IMR-90 (cell line): ENCODE measurements around the gene S1PR4. TPM values are rescaled to one million over a fixed set of nuclear protein-coding genes. Genes with fewer than 3 reads are reported as not detected.

Experiments
- ATAC-seq: fragments of 200-7000 bp; cut with Tn5 transposase; 2 replicates; pipeline ENCODE4 v1.9.1; 2020; ENCODE audit warnings: low read depth, mild to moderate bottlenecking, moderate library complexity
- BruUV-seq: library from RNA; stranded (reverse); fragments of 400-500 nt; replicated peaks from 2 replicates; lab custom pipeline; 2021; lab: Mats Ljungman, UMichigan
- CTCF ChIA-PET: fragments of 300-600 bp; formaldehyde crosslinking; extraction: SDS; loops from one replicate; lab custom pipeline; 2021; ENCODE audit warnings: antibody characterized with exemption; lab: Yijun Ruan, JAX
- POLR2A ChIA-PET: fragments of 300-600 bp; sonication (Branson Sonifier 250); formaldehyde crosslinking; loops from one replicate; lab custom pipeline; 2022; ENCODE audit warnings: antibody characterized with exemption; ENCODE audit not compliant: unreplicated experiment; lab: Charles Lee
- DNase-seq: peaks from one replicate; pipeline ENCODE4 v3.0.0; 2013
- H2AFZ ChIP-seq: replicated peaks from 2 replicates; pipeline ENCODE3; 2013; ENCODE audit warnings: low read length, mild to moderate bottlenecking; ENCODE audit not compliant: poor library complexity
- H2AK5ac ChIP-seq: 2 replicates; pipeline ENCODE4 v1.6.1; 2013; ENCODE audit warnings: low read depth, low read length, inconsistent platforms
- H2AK9ac ChIP-seq: replicated peaks from 2 replicates; pipeline ENCODE3; 2013; ENCODE audit warnings: mild to moderate bottlenecking, low read depth, low read length, moderate library complexity; ENCODE audit not compliant: poor library complexity
- H2BK120ac ChIP-seq: 2 replicates; pipeline ENCODE4 v1.6.1; 2013; ENCODE audit warnings: low read depth, low read length, inconsistent platforms
- H2BK15ac ChIP-seq: 3 replicates; pipeline ENCODE4 v1.6.1; 2013; ENCODE audit warnings: low read depth, low read length, inconsistent platforms
- H2BK20ac ChIP-seq: 2 replicates; pipeline ENCODE4 v1.6.1; 2013; ENCODE audit warnings: low read depth, mild to moderate bottlenecking, inconsistent platforms, low read length, moderate library complexity
- H2BK5ac ChIP-seq: 2 replicates; pipeline ENCODE4 v1.6.1; 2013; ENCODE audit warnings: mild to moderate bottlenecking, low read depth, low read length, inconsistent platforms; ENCODE audit not compliant: poor library complexity, severe bottlenecking
- H3K14ac ChIP-seq: replicated peaks from 2 replicates; pipeline ENCODE4 v1.6.1; 2013; ENCODE audit warnings: low read depth, low read length, inconsistent platforms
- H3K18ac ChIP-seq: 2 replicates; pipeline ENCODE4 v1.6.1; 2013; ENCODE audit warnings: low read depth, low read length, control low read depth
- H3K23ac ChIP-seq: 2 replicates; pipeline ENCODE4 v1.6.1; 2013; ENCODE audit warnings: low read depth, low read length, inconsistent platforms
- H3K27ac ChIP-seq: 2 replicates; pipeline ENCODE4 v1.5.1; 2013; ENCODE audit warnings: mild to moderate bottlenecking, control low read depth, low read length; ENCODE audit not compliant: insufficient read depth
- H3K27me3 ChIP-seq: 2 replicates; pipeline ENCODE4 v1.6.1; 2013; ENCODE audit warnings: low read length; ENCODE audit not compliant: control insufficient read depth, insufficient read depth
- H3K36me3 ChIP-seq: 2 replicates; pipeline ENCODE4 v1.6.1; 2013; ENCODE audit warnings: low read length, mixed read lengths; ENCODE audit not compliant: control insufficient read depth, insufficient read depth
- H3K4ac ChIP-seq: 2 replicates; pipeline ENCODE4 v1.6.1; 2013; ENCODE audit warnings: low read depth, low read length, inconsistent platforms
- H3K4me1 ChIP-seq: 2 replicates; pipeline ENCODE4 v1.6.1; 2013; ENCODE audit warnings: low read length, mixed read lengths; ENCODE audit not compliant: control insufficient read depth, insufficient read depth
- H3K4me2 ChIP-seq: 2 replicates; pipeline ENCODE4 v1.6.1; 2013; ENCODE audit warnings: low read depth, mild to moderate bottlenecking, control low read depth, low read length, moderate library complexity
- H3K4me3 ChIP-seq: 2 replicates; pipeline ENCODE4 v1.5.1; 2013; ENCODE audit warnings: low read depth, mild to moderate bottlenecking, control low read depth, low read length, moderate library complexity; ENCODE audit not compliant: insufficient read depth
- H3K56ac ChIP-seq: 2 replicates; pipeline ENCODE4 v1.6.1; 2013; ENCODE audit warnings: low read length, inconsistent platforms; ENCODE audit not compliant: insufficient read depth; ENCODE audit errors: extremely low read depth
- H3K79me1 ChIP-seq, 2 experiments: 2 replicates each; pipeline ENCODE4 v1.6.1; 2013; ENCODE audit warnings: low read length in 2 of 2, inconsistent platforms in 1 of 2, low read depth in 1 of 2
- H3K9ac ChIP-seq: 2 replicates; pipeline ENCODE4 v1.6.1; 2013; ENCODE audit warnings: low read depth, low read length, control low read depth
- H3K9me1 ChIP-seq: 2 replicates; pipeline ENCODE4 v1.6.1; 2013; ENCODE audit warnings: low read length, inconsistent platforms; ENCODE audit not compliant: insufficient read depth
- H3K9me3 ChIP-seq: 2 replicates; pipeline ENCODE4 v1.6.1; 2013; ENCODE audit warnings: low read length; ENCODE audit not compliant: control insufficient read depth, insufficient read depth
- H4K20me1 ChIP-seq: 2 replicates; pipeline ENCODE4 v1.6.1; 2013; ENCODE audit warnings: low read length, inconsistent platforms; ENCODE audit not compliant: insufficient read depth
- H4K5ac ChIP-seq: 2 replicates; pipeline ENCODE4 v1.6.1; 2013; ENCODE audit warnings: mild to moderate bottlenecking, low read depth, low read length, control low read depth
- H4K8ac ChIP-seq, 2 experiments: 2 replicates each; pipeline ENCODE4 v1.6.1; 2013; ENCODE audit warnings: low read depth in 2 of 2, low read length in 2 of 2, control low read depth in 1 of 2, inconsistent platforms in 1 of 2
- H4K91ac ChIP-seq: 2 replicates; pipeline ENCODE4 v1.6.1; 2013; ENCODE audit warnings: low read depth, low read length, inconsistent platforms; ENCODE audit not compliant: insufficient read depth
- BHLHE40 ChIP-seq: fragments of 150-350 bp; IDR thresholded peaks from 2 replicates; pipeline ENCODE4 v1.6.1; 2016; ENCODE audit warnings: mild to moderate bottlenecking, low read depth, low read length
- CEBPB ChIP-seq: IDR thresholded peaks from 2 replicates; pipeline ENCODE4 v1.6.1; 2012; ENCODE audit warnings: low read depth, low read length, improper control_type of control experiment
- FOS ChIP-seq: fragments of 150-350 bp; IDR thresholded peaks from 2 replicates; pipeline ENCODE4 v1.6.1; 2016; ENCODE audit warnings: low read depth, low read length
- RAD21 ChIP-seq: IDR thresholded peaks from 2 replicates; pipeline ENCODE4 v1.6.1; 2012; ENCODE audit warnings: low read length, improper control_type of control experiment
- RCOR1 ChIP-seq: IDR thresholded peaks from 2 replicates; pipeline ENCODE4 v1.6.1; 2012; ENCODE audit warnings: mild to moderate bottlenecking, low read length, improper control_type of control experiment; ENCODE audit not compliant: insufficient replicate concordance
- RFX5 ChIP-seq: IDR thresholded peaks from 2 replicates; pipeline ENCODE4 v1.8.0; 2012; ENCODE audit warnings: low read depth, mild to moderate bottlenecking, low read length, moderate library complexity
- SMC3 ChIP-seq: fragments of 150-350 bp; IDR thresholded peaks from 2 replicates; pipeline ENCODE4 v1.6.1; 2016; ENCODE audit warnings: low read depth, mild to moderate bottlenecking, antibody characterized with exemption, low read length, moderate library complexity
- WGBS, 2 experiments: methylation state at CpG; one replicate each; pipeline versions ENCODE4 v1.1.5 to v1.1.7; 2013; ENCODE audit warnings: missing lambda C conversion rate in 2 of 2; ENCODE audit not compliant: insufficient read length in 1 of 2; ENCODE audit errors: extremely low coverage in 2 of 2; 5-methylcytosine and 5-hydroxymethylcytosine counted together
- dilution Hi-C: fragments of 300-500 bp; cut with HindIII; formaldehyde crosslinking; loops from one replicate; pipeline ENCODE4 v1.14.3; 2018; ENCODE audit warnings: low sequenced_read_pairs; ENCODE audit not compliant: unreplicated experiment
- in situ Hi-C: fragments of 300-500 bp; cut with MboI; formaldehyde crosslinking; loops from 3 replicates; pipeline ENCODE4 v1.14.3; 2019; ENCODE audit warnings: low sequenced_read_pairs, inconsistent platforms, mixed read lengths
- intact Hi-C: fragments of 100-400 bp; cut with micrococcal nuclease; formaldehyde crosslinking; loops from 2 replicates; pipeline ENCODE4 v1.10.0; 2022
- polyA plus RNA-seq, 3 experiments: library from polyadenylated mRNA; depleted of rRNA; stranded (reverse); fragments of >200 nt; gene quantifications; 2 replicates each; pipeline ENCODE4 v1.2.3, GENCODE V29; 2012; ENCODE audit warnings: low replicate concordance in 1 of 3
- total RNA-seq: library from RNA; depleted of rRNA; stranded (reverse); fragments of >200 nt; gene quantifications from 2 replicates; pipeline ENCODE4 v1.2.3, GENCODE V29; 2012
- TF ChIP-seq, protein P1 (sequence below): fragments of 150-350 bp; IDR thresholded peaks from 2 replicates; pipeline ENCODE4 v1.6.1; 2017; ENCODE audit warnings: mild to moderate bottlenecking, antibody characterized with exemption, low read length, low read depth
- TF ChIP-seq, protein P2 (sequence below): fragments of 150-350 bp; IDR thresholded peaks from 2 replicates; pipeline ENCODE4 v1.6.1; 2016; ENCODE audit warnings: low read depth, mild to moderate bottlenecking, low read length, moderate library complexity, borderline replicate concordance

Gene S1PR4
- total and polyA plus RNA-seq, 2 of the 4 experiments (the other 2 are of a cell fraction) = not detected

DNA sequence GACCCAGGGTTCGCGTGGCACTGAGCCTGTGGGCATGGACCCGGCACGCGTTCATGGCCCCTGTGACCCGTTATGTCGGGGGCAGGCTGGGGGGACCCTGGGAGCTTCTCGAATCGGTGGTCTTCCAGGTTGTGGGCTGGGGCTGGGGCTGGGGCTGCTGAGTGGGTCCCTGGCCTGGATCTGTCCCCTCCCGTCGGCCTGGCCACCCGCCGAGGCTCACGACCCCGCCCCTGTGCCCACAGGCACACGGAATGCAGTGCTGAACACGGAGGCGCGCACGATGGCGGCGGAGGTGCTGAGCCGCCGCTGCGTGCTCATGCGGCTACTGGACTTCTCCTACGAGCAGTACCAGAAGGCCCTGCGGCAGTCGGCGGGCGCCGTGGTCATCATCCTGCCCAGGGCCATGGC is 13.7 kb downstream of the S1PR4 start:
- Histone ChIP-seq H4K20me1 (peaks cover 46% of the 10 kb centered on the region), H3K9me3 (no peaks in the 10 kb centered on the region), H3K23ac (no peak overlapping the region), H3K4me1 (peaks cover 3% of the 10 kb centered on the region), H4K91ac (no peak overlapping the region), H3K4me2 (no peak overlapping the region), H4K8ac (no peak overlapping the region), H3K14ac (no peak overlapping the region), H2AFZ (no peak overlapping the region), H2BK15ac (no peak overlapping the region), H3K9ac (no peak overlapping the region), H3K79me1 (peaks cover 5 to 57% of the 10 kb centered on the region in 2 experiments; a peak in 2 of 4 replicates), H2BK120ac (no peak overlapping the region), H3K56ac (no peak overlapping the region), H3K27ac (no peak overlapping the region), H2BK20ac (no peak overlapping the region), H3K36me3 (peaks cover 20% of the 10 kb centered on the region), H2AK9ac (no peak overlapping the region), H2AK5ac (no peak overlapping the region), H3K18ac (no peak overlapping the region), H2BK5ac (no peak overlapping the region), H3K27me3 (no peaks in the 10 kb centered on the region), H3K4me3 (no peak overlapping the region), H3K9me1 (no peaks in the 10 kb centered on the region), H4K5ac (no peak overlapping the region), H3K4ac (no peak overlapping the region)
- dilution Hi-C loops = no loop called here
- 96% methylated on average over 21 of the region's 32 CpGs; no CpG with 5 or more reads in 1 of the 2 experiments for WGBS, 2 experiments
- no peak for DNase-seq
- CTCF ChIA-PET = no interaction called here
- no peak for TF ChIP-seq FOS
- TF ChIP-seq BHLHE40 = no peak
- TF ChIP-seq RFX5 = no peak
- TF ChIP-seq, protein P1, sequence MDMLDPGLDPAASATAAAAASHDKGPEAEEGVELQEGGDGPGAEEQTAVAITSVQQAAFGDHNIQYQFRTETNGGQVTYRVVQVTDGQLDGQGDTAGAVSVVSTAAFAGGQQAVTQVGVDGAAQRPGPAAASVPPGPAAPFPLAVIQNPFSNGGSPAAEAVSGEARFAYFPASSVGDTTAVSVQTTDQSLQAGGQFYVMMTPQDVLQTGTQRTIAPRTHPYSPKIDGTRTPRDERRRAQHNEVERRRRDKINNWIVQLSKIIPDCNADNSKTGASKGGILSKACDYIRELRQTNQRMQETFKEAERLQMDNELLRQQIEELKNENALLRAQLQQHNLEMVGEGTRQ = no peak
- TF ChIP-seq CEBPB = no peak
- TF ChIP-seq, protein P2, sequence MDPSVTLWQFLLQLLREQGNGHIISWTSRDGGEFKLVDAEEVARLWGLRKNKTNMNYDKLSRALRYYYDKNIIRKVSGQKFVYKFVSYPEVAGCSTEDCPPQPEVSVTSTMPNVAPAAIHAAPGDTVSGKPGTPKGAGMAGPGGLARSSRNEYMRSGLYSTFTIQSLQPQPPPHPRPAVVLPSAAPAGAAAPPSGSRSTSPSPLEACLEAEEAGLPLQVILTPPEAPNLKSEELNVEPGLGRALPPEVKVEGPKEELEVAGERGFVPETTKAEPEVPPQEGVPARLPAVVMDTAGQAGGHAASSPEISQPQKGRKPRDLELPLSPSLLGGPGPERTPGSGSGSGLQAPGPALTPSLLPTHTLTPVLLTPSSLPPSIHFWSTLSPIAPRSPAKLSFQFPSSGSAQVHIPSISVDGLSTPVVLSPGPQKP = no peak
- no peak for TF ChIP-seq RAD21
- TF ChIP-seq RCOR1 = no peak
- no peak for TF ChIP-seq SMC3
- intact Hi-C loops = no loop called here
- ATAC-seq = no peak
- POLR2A ChIA-PET = no interaction called here
- BruUV-seq = no TSS peak
- in situ Hi-C loops = no loop called here
